Measurements from ENCODE around the gene TM9SF1. TPM values are rescaled to one million over a fixed set of nuclear protein-coding genes. Genes with fewer than 3 reads are reported as not detected.

Gene TM9SF1
- polyA plus RNA-seq, 2 of the 4 experiments (the other 2 are of a cell fraction), result 48.0 to 62.2 TPM

DNA sequence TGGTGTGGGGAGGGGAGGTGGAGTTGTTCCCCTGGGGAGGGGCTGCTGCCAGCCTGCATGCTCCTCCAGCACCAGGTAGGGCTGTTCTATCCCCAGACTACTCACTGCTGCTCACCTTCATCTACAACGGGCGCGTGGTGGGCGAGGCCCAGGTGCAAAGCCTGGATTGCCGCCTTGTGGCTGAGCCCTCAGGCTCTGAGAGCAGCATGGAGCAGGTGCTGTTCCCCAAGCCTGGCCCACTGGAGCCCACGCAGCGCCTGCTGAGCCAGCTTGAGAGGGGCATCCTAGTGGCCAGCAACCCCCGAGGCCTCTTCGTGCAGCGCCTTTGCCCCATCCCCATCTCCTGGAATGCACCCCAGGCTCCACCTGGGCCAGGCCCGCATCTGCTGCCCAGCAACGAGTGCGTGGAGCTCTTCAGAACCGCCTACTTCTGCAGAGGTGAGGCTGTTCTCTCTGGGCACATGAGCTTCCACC is 30.7 kb downstream of the TM9SF1 start:
- WGBS (ENCODE audit: missing lambda C conversion rate), result 92% methylated on average over 6 of the region's 14 CpGs
- FAIRE-seq, result no peak
- no peak for ATAC-seq
- DNase-seq (ENCODE audit: low read depth in 1 of 2, low spot score in 1 of 2), result no peak
- no peak for TF ChIP-seq MYC (IDR thresholded peaks at IDR 0.05; ENCODE audit: borderline replicate concordance, low read length)
- Histone ChIP-seq H3K9me3 (no peaks in the 10 kb centered on the region), H3K4me3 (no peak overlapping the region), H3K4me2 (no peak overlapping the region), H3K27ac (no peak overlapping the region), H3K4me1 (peaks cover 25% of the 10 kb centered on the region)
- CTCF ChIA-PET, result interaction anchor here (0.7 to 7.0 kb wide), 7 partner anchors 8 to 132 kb away, joined by 3 to 168 read pairs (median 4); partner anchors contain the start of genes EMC9, IPO4, MDP1 and PSME2
- POLR2A ChIA-PET, result interaction anchor here (0.6 kb wide), 1 partner anchor 158 kb away, joined by 5 read pairs; no protein-coding TSS in a partner anchor

DNA sequence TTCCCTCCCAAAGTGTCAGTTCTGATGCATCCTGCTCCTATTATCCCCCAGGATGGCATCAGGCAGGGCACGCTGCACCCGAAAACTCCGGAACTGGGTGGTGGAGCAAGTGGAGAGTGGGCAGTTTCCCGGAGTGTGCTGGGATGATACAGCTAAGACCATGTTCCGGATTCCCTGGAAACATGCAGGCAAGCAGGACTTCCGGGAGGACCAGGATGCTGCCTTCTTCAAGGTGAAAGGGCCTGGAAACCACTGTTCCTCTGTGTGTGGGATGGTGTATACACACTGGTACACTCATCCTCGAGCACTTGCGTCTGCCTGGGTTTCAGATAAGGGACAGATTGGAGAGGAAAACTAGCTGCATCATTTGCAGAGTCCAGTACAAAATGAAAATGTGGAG is 33.1 kb downstream of the TM9SF1 start:
- POLR2A ChIA-PET, result interaction anchor here (1.1 to 2.4 kb wide), 3 partner anchors 21 to 48 kb away, joined by 4 to 16 read pairs (median 13); partner anchors contain the start of genes DCAF11, EMC9, NRL and PSME1
- no peak for TF ChIP-seq CEBPB (IDR thresholded peaks at IDR 0.05)
- TF ChIP-seq NR3C1 (IDR thresholded peaks at IDR 0.05), result no peak
- no peak for TF ChIP-seq NFE2L2 (conservative IDR thresholded peaks at IDR 0.05; ENCODE audit: low read length)
- TF ChIP-seq FOSB (CRISPR knock-in tag; IDR thresholded peaks at IDR 0.05), result no peak
- TF ChIP-seq FOXS1 (CRISPR knock-in tag; IDR thresholded peaks at IDR 0.05), result no peak
- no peak for TF ChIP-seq BHLHE40 (IDR thresholded peaks at IDR 0.05; ENCODE audit: low read depth, low read length)
- CTCF ChIA-PET, result interaction anchor here (0.8 to 7.0 kb wide), 14 partner anchors 8 to 126 kb away, joined by 3 to 168 read pairs (median 29); partner anchors contain the start of genes DCAF11, EMC9, NRL and PCK2
- ATAC-seq, result no peak
- no peaks in the 10 kb centered on the region for H3K9me3 ChIP-seq
- 87% methylated on average over 8 of the region's 8 CpGs for WGBS (ENCODE audit: missing lambda C conversion rate)
- peak overlapping the region; percentile 92 for H3K4me2 ChIP-seq
- peak overlapping the region; percentile 86 to 91; a peak in 5 of 6 replicates for H3K27ac ChIP-seq
- no peak overlapping the region; the same call in 2 of the 3 replicates for H3K4me3 ChIP-seq
- H3K4me1 ChIP-seq, result peaks cover 25% of the 10 kb centered on the region
- no peak for DNase-seq (ENCODE audit: low read depth in 1 of 2, low spot score in 1 of 2)
- FAIRE-seq, result no peak

DNA sequence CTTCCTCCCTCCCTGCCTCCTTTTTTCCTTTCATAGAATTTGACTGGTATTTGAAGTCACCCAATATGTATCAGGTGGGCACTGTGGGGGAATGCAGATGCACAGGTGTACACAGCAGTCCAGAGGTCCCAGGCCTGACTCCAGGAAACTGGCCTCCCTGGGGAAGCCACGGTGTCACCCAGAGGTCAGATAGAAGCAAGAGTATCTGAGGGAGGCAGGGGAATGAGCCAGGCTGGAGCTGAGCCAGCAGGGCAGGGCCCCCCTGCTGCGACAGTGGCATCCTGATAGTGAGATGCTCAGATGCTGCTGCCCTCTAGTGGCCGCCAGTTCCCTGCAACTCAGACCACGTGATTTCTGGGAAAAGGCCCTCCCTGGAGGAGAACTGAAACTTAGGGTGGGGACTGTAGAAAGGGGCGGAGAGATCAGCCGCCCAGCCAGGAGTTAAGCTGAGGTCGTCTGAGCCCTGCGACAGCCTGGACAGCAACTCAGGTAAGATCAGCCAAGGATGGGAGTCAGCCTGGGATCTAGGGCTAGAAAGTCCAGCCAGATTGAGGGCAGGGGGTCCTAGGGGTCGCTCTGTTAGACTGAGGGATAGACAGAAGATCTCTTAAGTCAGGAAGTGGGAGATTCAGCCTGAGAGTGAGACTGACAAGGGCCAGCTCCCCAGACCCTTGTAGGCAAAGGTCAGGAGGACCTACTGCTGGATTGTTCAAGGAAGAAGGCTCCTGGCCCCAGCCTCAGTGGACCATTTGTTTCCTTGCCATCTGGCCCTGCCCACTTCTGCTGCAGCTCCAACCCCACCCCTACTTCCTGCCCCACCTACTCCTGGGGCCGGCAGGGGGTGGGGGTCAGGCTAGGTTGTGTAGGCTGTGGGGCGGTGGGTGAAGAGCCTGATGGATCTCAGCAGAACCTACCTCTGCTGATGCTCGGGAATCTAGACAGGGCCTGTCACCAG is 34.1 kb downstream of the TM9SF1 start, which contains the start of gene IRF9:
Gene IRF9 (plus strand): TSS at position 416 of the 955 bp plus-strand sequence. CDS start 880 bp downstream, outside the sequence.
- peaks cover 25% of the 10 kb centered on the region for H3K4me1 ChIP-seq
- ChIA-PET POLR2A (interaction anchor here (0.6 to 2.4 kb wide), 9 partner anchors 10 to 82 kb away, joined by 3 to 16 read pairs (median 6); partner anchors contain the start of genes DCAF11, EMC9, NRL and PCK2), CTCF (interaction anchor here (0.8 to 7.0 kb wide), 39 partner anchors 9 to 572 kb away, joined by 3 to 168 read pairs (median 5); partner anchors contain the start of genes CARMIL3, DCAF11, EMC9 and FITM1)
- FAIRE-seq (no peak), ATAC-seq (peak; percentile 79 to 94), DNase-seq (ENCODE audit: low read depth in 1 of 2, low spot score in 1 of 2) (peak; percentile 95 to 96)
- H3K4me2 ChIP-seq, result peak within 1 kb of the TSS; percentile 92
- peak within 1 kb of the TSS; percentile 86 to 91 for H3K27ac ChIP-seq
- peak within 1 kb of the TSS; percentile 47 for H3K4me3 ChIP-seq
- WGBS (ENCODE audit: missing lambda C conversion rate), result 10% methylated on average over 10 of the region's 12 CpGs
- no peaks in the 10 kb centered on the region for H3K9me3 ChIP-seq
- no peak for TF ChIP-seq CBX8 (IDR thresholded peaks at IDR 0.05)
- TF ChIP-seq RNF2 (IDR thresholded peaks at IDR 0.05; ENCODE audit: borderline replicate concordance, low read depth), result no peak
- no peak for TF ChIP-seq NR3C1 (IDR thresholded peaks at IDR 0.05)
- TF ChIP-seq BHLHE40 (IDR thresholded peaks at IDR 0.05; ENCODE audit: low read depth, low read length), result no peak
- TF ChIP-seq CHD2 (IDR thresholded peaks at IDR 0.05; ENCODE audit: low read length, partially characterized antibody), result no peak
- no peak for TF ChIP-seq CEBPB (IDR thresholded peaks at IDR 0.05)
- no peak for TF ChIP-seq CHD4 (IDR thresholded peaks at IDR 0.05; ENCODE audit: borderline replicate concordance)
- TF ChIP-seq, protein P1, sequence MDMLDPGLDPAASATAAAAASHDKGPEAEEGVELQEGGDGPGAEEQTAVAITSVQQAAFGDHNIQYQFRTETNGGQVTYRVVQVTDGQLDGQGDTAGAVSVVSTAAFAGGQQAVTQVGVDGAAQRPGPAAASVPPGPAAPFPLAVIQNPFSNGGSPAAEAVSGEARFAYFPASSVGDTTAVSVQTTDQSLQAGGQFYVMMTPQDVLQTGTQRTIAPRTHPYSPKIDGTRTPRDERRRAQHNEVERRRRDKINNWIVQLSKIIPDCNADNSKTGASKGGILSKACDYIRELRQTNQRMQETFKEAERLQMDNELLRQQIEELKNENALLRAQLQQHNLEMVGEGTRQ (IDR thresholded peaks at IDR 0.05), result peak; percentile 92
- no peak for TF ChIP-seq KDM5A (IDR thresholded peaks at IDR 0.05)
- TF ChIP-seq MAZ (IDR thresholded peaks at IDR 0.05; ENCODE audit: borderline replicate concordance, low read depth, low read length), result no peak
- no peak for TF ChIP-seq FOSB (CRISPR knock-in tag; IDR thresholded peaks at IDR 0.05)
- TF ChIP-seq JUNB (IDR thresholded peaks at IDR 0.05), result no peak
- TF ChIP-seq, protein P2, sequence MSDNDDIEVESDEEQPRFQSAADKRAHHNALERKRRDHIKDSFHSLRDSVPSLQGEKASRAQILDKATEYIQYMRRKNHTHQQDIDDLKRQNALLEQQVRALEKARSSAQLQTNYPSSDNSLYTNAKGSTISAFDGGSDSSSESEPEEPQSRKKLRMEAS (IDR thresholded peaks at IDR 0.05), result peak; percentile 87
- TF ChIP-seq HEYL (CRISPR knock-in tag; IDR thresholded peaks at IDR 0.05), result no peak
- no peak for TF ChIP-seq SREBF2 (IDR thresholded peaks at IDR 0.05)
- no peak for TF ChIP-seq RCOR1 (IDR thresholded peaks at IDR 0.05; ENCODE audit: low read depth, low read length)
- TF ChIP-seq, protein P3, sequence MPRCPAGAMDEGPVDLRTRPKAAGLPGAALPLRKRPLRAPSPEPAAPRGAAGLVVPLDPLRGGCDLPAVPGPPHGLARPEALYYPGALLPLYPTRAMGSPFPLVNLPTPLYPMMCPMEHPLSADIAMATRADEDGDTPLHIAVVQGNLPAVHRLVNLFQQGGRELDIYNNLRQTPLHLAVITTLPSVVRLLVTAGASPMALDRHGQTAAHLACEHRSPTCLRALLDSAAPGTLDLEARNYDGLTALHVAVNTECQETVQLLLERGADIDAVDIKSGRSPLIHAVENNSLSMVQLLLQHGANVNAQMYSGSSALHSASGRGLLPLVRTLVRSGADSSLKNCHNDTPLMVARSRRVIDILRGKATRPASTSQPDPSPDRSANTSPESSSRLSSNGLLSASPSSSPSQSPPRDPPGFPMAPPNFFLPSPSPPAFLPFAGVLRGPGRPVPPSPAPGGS (IDR thresholded peaks at IDR 0.05), result 0 out of 3 replicates have a peak, but pooled peaks have one; percentile 40
- no peak for TF ChIP-seq TFCP2L1 (CRISPR knock-in tag; IDR thresholded peaks at IDR 0.05)
- TF ChIP-seq KDM1A (IDR thresholded peaks at IDR 0.05; ENCODE audit: low read depth), result no peak
- TF ChIP-seq, protein P4, sequence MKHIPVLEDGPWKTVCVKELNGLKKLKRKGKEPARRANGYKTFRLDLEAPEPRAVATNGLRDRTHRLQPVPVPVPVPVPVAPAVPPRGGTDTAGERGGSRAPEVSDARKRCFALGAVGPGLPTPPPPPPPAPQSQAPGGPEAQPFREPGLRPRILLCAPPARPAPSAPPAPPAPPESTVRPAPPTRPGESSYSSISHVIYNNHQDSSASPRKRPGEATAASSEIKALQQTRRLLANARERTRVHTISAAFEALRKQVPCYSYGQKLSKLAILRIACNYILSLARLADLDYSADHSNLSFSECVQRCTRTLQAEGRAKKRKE (CRISPR knock-in tag; IDR thresholded peaks at IDR 0.05; ENCODE audit: low read depth), result no peak
- TF ChIP-seq TP53 (CRISPR knock-in tag; IDR thresholded peaks at IDR 0.05), result no peak; the same call in 1 of the 2 replicates
- TF ChIP-seq, protein P5, sequence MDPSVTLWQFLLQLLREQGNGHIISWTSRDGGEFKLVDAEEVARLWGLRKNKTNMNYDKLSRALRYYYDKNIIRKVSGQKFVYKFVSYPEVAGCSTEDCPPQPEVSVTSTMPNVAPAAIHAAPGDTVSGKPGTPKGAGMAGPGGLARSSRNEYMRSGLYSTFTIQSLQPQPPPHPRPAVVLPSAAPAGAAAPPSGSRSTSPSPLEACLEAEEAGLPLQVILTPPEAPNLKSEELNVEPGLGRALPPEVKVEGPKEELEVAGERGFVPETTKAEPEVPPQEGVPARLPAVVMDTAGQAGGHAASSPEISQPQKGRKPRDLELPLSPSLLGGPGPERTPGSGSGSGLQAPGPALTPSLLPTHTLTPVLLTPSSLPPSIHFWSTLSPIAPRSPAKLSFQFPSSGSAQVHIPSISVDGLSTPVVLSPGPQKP (IDR thresholded peaks at IDR 0.05; ENCODE audit: low read depth, low read length), result no peak
- no peak for TF ChIP-seq POLR2A (IDR thresholded peaks at IDR 0.05; ENCODE audit: low read length)
- TF ChIP-seq RARB (CRISPR knock-in tag; IDR thresholded peaks at IDR 0.05), result no peak
- no peak for TF ChIP-seq HOXB13 (CRISPR knock-in tag; IDR thresholded peaks at IDR 0.05; ENCODE audit: low read depth)
- TF ChIP-seq ZC3H11A (IDR thresholded peaks at IDR 0.05), result no peak
